Activated CD8-positive, alpha-beta memory T cell treated with anti-CD3 and anti-CD28 coated beads for 36 hours (primary cell): ENCODE data around the gene VIPR2. TPM values are rescaled to one million over a fixed set of nuclear protein-coding genes. Genes with fewer than 3 reads are reported as not detected.

ENCODE experiments used
- CTCF ChIA-PET: fragments of 350-600 bp; sonication (Branson Sonifier 250); formaldehyde crosslinking; loops from one replicate; lab custom pipeline; 2021; ENCODE audit warnings: antibody characterized with exemption; lab: Charles Lee
- POLR2A ChIA-PET: fragments of 350-600 bp; sonication (Branson Sonifier 250); formaldehyde crosslinking; loops from one replicate; lab custom pipeline; 2021; ENCODE audit warnings: antibody characterized with exemption; lab: Charles Lee
- total RNA-seq, 2 experiments: library from RNA; stranded (reverse); gene quantifications; one replicate each; pipeline ENCODE4 v1.2.3, GENCODE V29; 2021

The VIPR2 gene
- total RNA-seq, 2 experiments from 2014 or later: 0.08 to 0.19 TPM

DNA sequence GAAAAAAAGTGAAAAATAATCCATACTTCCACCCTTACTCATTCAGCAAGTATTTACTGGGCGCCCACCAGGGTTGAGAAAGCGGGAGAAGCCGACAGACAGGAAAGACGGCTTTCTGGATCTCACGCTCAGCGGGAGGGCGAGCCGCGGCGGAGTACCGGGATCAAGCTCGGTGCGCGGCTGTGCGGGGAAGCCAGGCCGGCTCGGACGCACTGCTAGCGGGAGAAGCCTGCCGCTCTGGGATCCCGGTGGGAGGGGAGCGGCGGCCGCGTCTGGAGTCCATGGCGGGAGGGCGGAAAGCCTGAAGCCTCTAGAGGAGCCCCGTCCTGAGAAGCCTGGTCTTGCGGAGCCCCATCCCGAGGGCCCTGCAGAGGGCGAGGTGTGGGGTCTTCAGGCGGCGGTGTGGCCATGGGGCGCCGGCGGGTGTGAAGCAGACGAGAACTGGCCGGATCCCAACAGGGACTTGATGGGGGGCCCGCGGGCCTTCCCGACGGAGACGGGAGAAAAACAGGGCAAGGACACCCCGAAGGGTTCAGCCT is 82.9 kb downstream of the VIPR2 start:
- ChIA-PET CTCF (no interaction called here), POLR2A (no interaction called here)

- POLR2A ChIA-PET: no interaction called here
- CTCF ChIA-PET: no interaction called here
Observed at GRCh38 chr7:159061209-159061608, 83.5 kb downstream of the VIPR2 start.

DNA sequence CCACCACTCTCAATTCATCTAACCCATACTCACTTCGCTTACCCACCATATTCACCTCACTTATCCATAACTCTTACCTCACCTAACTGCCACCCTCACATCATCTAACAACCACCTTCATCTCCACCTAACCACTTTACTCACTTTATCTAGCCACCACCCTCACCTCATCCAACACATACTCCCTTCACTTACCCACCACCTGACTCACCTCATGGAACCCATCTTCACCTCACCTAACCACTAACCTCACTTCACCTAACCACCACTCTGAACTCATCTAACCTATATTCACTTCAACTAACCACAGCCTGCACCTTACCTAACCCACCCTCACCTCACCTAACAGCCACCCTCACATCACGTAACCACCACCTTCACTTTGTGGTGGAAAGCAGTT is 84.2 kb downstream of the VIPR2 start:
- ChIA-PET POLR2A (no interaction called here), CTCF (no interaction called here)

DNA sequence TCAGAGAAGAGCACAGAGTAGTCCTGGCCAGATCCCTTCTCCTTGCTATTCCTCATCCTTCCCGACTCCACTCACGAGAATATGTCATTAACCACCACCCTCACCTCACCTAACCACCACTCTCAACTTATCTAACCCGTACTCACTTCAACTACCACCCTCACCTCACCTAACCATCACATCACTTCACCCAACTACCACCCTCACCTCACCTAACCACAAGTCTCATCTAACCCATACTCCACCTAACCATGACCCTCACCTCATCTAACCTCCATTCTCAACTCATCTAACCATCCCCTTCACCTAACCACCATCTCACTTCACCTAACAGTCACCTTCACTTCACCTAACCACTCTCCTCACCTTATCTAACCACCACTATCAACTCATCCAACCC is 85.0 kb downstream of the VIPR2 start:
- CTCF ChIA-PET: no interaction called here
- POLR2A ChIA-PET: no interaction called here

- ChIA-PET POLR2A (no interaction called here), CTCF (no interaction called here)
Observed at GRCh38 chr7:159057647-159058046, 87.0 kb downstream of the VIPR2 start.

GRCh38 chr7:159056737-159057136 is 87.9 kb downstream of the VIPR2 start:
- POLR2A ChIA-PET: no interaction called here

DNA sequence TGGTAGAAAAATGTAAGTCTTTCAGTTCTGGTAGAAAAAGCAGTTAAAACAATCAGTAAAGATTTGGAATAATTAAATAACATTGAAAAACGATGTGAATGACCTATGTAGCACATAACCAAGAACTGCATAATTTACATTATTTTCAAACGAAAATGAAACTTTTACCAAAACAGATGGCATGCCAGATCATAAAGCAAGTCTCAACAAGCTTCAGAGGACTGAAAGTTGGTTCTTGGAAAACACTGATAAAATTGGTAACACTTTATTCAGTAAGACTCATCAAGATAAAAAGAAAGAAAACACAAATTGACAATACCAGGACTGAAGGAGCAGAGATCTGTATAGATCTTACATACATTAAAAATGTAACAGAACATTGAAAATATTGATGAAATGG is 92.8 kb downstream of the VIPR2 start:
- POLR2A ChIA-PET: no interaction called here
- CTCF ChIA-PET: no interaction called here

More at GRCh38 chr7:159056737-159057136, 87.9 kb downstream of the VIPR2 start:
- CTCF ChIA-PET: no interaction called here

DNA sequence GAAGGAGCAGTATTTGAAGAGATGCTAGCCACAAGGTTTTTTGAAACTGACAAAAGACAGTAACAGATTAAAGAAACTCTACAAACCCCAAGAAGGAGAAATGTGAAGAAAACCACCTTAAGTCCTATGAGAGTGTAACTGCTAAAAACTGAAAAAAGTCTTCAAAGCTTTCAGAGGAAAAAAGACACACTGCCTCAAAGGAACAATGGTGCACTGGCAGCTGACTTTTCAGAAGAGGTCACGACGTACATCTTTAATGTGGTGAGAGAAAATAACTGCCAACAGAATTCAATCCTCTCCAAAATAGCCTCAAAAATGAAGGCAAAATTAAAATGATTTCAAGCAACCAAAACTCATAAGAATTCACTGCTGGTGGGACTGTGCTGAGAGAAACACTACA is 94.0 kb downstream of the VIPR2 start:
- ChIA-PET CTCF (no interaction called here), POLR2A (no interaction called here)

- POLR2A ChIA-PET: no interaction called here
- CTCF ChIA-PET: no interaction called here
Observed at GRCh38 chr7:159049266-159050025, 95.2 kb downstream of the VIPR2 start.

DNA sequence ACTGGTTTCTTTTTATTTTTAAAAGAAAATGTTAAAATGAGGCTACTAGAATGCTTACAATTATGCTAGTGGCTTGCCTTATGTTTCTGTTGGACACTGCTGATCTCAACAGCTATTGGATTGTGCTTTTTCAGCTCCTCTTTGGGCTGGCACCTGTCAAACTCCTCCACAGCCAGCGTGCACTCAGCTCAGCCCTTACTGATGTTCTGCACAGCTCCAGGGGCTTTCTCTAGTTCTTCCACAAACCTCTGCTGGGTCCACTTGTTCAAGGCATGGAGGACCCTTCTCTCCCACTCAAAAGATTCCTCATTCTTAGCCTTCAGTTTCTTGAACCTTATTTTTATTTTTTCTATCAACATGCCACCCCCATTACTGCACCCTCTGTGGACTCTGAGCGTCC is 96.0 kb downstream of the VIPR2 start:
- CTCF ChIA-PET: no interaction called here

GRCh38 chr7:159047536-159047935 is 97.1 kb downstream of the VIPR2 start:
- POLR2A ChIA-PET: no interaction called here
- CTCF ChIA-PET: no interaction called here

More for the DNA sequence above, 96.0 kb downstream of the VIPR2 start:
- POLR2A ChIA-PET: no interaction called here

GRCh38 chr7:159046300-159046699 is 98.4 kb downstream of the VIPR2 start:
- POLR2A ChIA-PET: no interaction called here
- CTCF ChIA-PET: no interaction called here

DNA sequence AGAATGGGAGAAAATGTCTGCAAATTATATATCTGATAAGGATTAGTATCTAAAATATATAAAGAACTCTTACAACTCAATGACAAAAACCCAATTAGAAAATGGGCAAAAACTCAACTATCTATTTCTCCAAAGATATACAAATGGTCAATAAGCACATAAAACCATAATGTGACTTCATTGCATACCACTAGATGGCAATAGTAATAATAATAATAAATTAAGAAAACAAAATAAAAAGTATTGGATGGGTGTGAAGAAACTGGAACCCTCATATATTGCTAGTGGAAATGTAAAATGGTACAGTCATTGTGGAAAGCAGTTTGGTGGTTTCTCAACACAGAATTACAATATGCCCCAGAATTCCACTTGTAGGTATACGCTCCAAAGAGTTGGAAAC is 98.8 kb downstream of the VIPR2 start:
- ChIA-PET POLR2A (no interaction called here), CTCF (no interaction called here)

DNA sequence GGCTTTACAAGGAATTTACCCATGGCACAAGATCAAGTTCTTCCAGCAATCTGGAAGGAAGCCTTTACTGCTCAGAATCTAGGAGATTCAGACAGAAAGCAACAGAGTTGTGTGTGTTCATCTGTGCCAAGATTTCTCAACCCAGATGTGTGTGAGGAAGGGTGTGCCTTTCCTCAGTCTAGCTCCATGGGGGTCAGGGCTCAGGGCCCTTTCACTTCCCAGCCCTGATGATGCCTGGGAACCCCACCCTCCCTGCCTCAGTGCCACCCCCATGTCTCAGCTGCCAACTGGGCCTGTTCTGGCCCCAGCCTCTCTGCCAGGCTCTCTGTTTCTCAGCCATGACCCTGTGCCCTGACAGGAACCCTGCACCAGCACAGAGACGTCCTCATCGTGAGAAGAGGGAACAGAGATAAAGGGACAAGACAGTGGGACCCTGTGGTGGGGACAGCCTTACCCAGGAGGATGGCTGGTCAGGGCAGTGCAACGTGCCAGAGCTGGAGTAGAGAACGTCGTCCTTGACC is 102.0 kb downstream of the VIPR2 start:
- POLR2A ChIA-PET: no interaction called here
- CTCF ChIA-PET: no interaction called here

DNA sequence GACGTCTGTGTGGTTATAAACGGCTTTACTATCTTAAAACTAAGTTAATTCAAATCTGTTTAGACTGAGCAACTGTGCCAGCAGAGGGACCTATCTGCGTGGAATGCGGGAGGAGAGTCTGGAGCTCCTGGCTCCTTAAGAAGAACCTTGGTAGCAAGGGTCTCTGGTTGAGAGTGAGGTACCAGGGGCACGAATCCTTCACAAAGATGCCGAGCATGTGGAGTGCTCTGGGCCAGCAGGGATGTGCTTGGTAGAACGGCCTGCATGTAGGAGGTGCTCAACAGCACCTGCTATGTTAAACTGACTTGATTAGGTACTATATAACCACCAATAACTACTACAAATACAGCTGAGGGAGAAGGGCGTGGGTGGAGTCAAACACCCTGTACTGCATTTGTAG is 102.6 kb downstream of the VIPR2 start:
- POLR2A ChIA-PET: no interaction called here
- CTCF ChIA-PET: no interaction called here

DNA sequence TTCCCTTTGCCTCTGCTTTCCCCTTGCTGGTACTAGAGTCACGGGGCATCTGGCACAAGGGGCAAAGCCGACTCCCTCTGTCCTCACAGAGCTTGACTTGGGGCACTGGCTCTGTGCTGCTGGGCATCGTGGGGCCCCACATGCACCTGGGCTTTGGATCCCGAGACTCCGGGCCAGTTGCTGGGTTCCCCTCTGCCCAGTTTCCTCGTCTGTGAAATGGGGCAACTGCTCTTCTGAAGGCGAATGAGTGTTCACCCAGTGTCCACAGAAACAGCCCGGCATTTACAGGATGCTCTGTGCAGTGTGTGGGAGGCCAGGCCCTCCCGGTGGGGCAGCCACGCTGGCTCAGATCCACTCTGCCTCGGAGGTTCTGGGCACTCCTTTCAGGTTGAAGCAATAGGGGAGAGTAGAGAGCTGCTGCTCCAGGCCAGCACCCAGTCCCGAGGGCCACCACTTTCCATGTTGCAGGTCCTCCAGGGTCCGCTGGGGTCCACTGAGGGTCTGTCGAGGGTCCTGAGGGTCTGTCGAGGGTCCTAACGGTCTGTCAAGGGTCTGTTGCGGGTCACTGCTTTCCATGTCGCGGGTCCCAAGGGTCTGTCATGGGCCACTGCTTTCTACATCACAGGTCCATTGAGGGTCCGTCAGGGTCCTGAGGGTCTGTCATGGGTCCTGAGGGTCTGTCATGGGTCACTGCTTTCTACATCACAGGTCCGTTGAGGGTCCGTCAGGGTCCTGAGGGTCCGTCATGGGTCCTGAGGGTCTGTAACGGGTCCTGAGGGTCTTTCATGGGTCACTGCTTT is 103.6 kb downstream of the VIPR2 start:
- CTCF ChIA-PET: no interaction called here
- POLR2A ChIA-PET: no interaction called here

- POLR2A ChIA-PET: no interaction called here
- CTCF ChIA-PET: no interaction called here
Observed at GRCh38 chr7:159040146-159040545, 104.5 kb downstream of the VIPR2 start.

DNA sequence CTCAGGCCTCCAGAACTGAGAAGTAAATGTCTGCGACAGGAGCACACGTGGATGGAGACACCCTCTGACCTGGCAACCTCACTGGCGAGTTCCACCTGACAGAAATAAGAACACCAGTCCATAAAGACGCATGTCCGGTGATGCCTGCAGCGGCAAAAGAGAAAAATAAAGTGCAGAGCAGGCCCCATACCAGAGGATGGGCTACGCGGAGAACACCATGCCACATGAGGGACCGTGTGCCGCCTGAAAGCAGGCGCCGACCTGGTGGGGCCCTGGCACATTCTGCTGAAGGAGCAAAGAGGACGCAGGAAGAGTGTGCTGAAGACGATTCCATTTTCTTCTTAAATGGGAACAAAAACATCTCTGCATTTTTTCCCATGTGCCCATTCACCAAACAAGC is 105.0 kb downstream of the VIPR2 start:
- POLR2A ChIA-PET: no interaction called here
- CTCF ChIA-PET: no interaction called here

GRCh38 chr7:159038066-159038465 is 106.6 kb downstream of the VIPR2 start:
- ChIA-PET POLR2A (no interaction called here), CTCF (no interaction called here)

GRCh38 chr7:159036916-159037605 is 107.6 kb downstream of the VIPR2 start:
- POLR2A ChIA-PET: no interaction called here
- CTCF ChIA-PET: no interaction called here
